Stimulated activated CD8-positive, alpha-beta memory T cell treated with anti-CD3 and anti-CD28 coated beads, Interleukin-15, amount 100 ng/mL, for 1 hour (primary cell): ENCODE measurements around the gene OXCT1.
"Not testable (repeated sequence)": the region's sequence is repeated elsewhere in the genome, so short reads cannot be mapped to it uniquely, and the experiment has no call there.

Experiments
- DNase-seq: peaks from one replicate; pipeline ENCODE4 v3.0.0-alpha.2; 2020; ENCODE audit warnings: low read depth

OXCT1 gene

GRCh38 chr5:41827792-41828191, 42.4 kb downstream of the OXCT1 start:
- DNase-seq: no peak

- DNase-seq: no peak
These were observed 48.2 kb downstream of the OXCT1 start for GRCh38 chr5:41822036-41822435.

- DNase-seq: no peak
These were observed 49.2 kb downstream of the OXCT1 start for GRCh38 chr5:41821051-41821450.

- no peak for DNase-seq
These were observed 50.1 kb downstream of the OXCT1 start for GRCh38 chr5:41820150-41820549.

- DNase-seq: no peak
These were observed 52.5 kb downstream of the OXCT1 start for GRCh38 chr5:41817625-41818301.

GRCh38 chr5:41815663-41816229, 54.5 kb downstream of the OXCT1 start:
- no peak for DNase-seq

GRCh38 chr5:41815261-41815660, 55.0 kb downstream of the OXCT1 start:
- no peak for DNase-seq

GRCh38 chr5:41814306-41814705, 55.9 kb downstream of the OXCT1 start:
- DNase-seq: not testable (repeated sequence)

GRCh38 chr5:41812156-41812555, 58.1 kb downstream of the OXCT1 start:
- DNase-seq: no peak

- no peak for DNase-seq
These were observed 61.1 kb downstream of the OXCT1 start for GRCh38 chr5:41809128-41809527.

- DNase-seq: no peak
These were observed 61.9 kb downstream of the OXCT1 start for GRCh38 chr5:41808294-41808693.

GRCh38 chr5:41797662-41798061, 72.6 kb downstream of the OXCT1 start:
- no peak for DNase-seq

- DNase-seq: no peak
These were observed 74.2 kb downstream of the OXCT1 start for GRCh38 chr5:41796061-41796460.

- no peak for DNase-seq
These were observed 75.1 kb downstream of the OXCT1 start for GRCh38 chr5:41795125-41795524.

- no peak for DNase-seq
These were observed 75.8 kb downstream of the OXCT1 start for GRCh38 chr5:41794471-41794870.

- DNase-seq: no peak
These were observed 77.0 kb downstream of the OXCT1 start for GRCh38 chr5:41793141-41793770.

- no peak for DNase-seq
These were observed 80.0 kb downstream of the OXCT1 start for GRCh38 chr5:41790038-41790776.

GRCh38 chr5:41789434-41789833, 80.8 kb downstream of the OXCT1 start:
- DNase-seq: no peak

- no peak for DNase-seq
These were observed 81.3 kb downstream of the OXCT1 start for GRCh38 chr5:41788941-41789368.

- DNase-seq: no peak
These were observed 83.0 kb downstream of the OXCT1 start for GRCh38 chr5:41787265-41787664.

- no peak for DNase-seq
These were observed 85.2 kb downstream of the OXCT1 start for GRCh38 chr5:41785061-41785460.

- no peak for DNase-seq
These were observed 91.8 kb downstream of the OXCT1 start for GRCh38 chr5:41778410-41778809.

GRCh38 chr5:41776435-41776834, 93.8 kb downstream of the OXCT1 start:
- no peak for DNase-seq
